HAP-1 (cell line): ENCODE data around the gene ANTXR1.

Experiments
- DNase-seq, 2 experiments: peaks; one replicate each; pipeline ENCODE4 v3.0.0-alpha.2; 2016 to 2020; ENCODE audit warnings: low spot score in 2 of 2
- H3K27me3 ChIP-seq: fragments of 250-450 bp; sonication (Bioruptor Pico); 2 replicates; pipeline ENCODE4 v1.5.1; 2020; ENCODE audit warnings: low read depth, mild to moderate bottlenecking, moderate library complexity
- H3K36me3 ChIP-seq: fragments of 250-450 bp; sonication (Bioruptor Pico); replicated peaks from 2 replicates; pipeline ENCODE4 v1.5.1; 2020; ENCODE audit warnings: mild to moderate bottlenecking
- H3K4me1 ChIP-seq: fragments of 250-450 bp; sonication (Bioruptor Pico); 2 replicates; pipeline ENCODE4 v1.5.1; 2020; ENCODE audit warnings: mild to moderate bottlenecking
- H3K4me3 ChIP-seq: fragments of 250-450 bp; sonication (Bioruptor Pico); 2 replicates; pipeline ENCODE4 v1.5.1; 2020; ENCODE audit warnings: mild to moderate bottlenecking, moderate library complexity
- H3K9me3 ChIP-seq: fragments of 250-450 bp; sonication (Bioruptor Pico); 2 replicates; pipeline ENCODE4 v1.5.1; 2020; ENCODE audit warnings: mild to moderate bottlenecking, moderate library complexity
- in situ Hi-C: fragments of 300-500 bp; cut with MboI; formaldehyde crosslinking; loops from 3 replicates; pipeline ENCODE4 v1.14.3; 2020; ENCODE audit warnings: low sequenced_read_pairs, inconsistent platforms, mixed read lengths

ANTXR1 gene

GRCh38 chr2:69013142-69013839, at the start of gene ANTXR1:
TSS of gene ANTXR1 (plus strand) at chr2:69013179. CDS start at chr2:69013500, 321 bp downstream.
- in situ Hi-C loops: loop anchor here (5.0 kb wide), 1 partner anchor 294 kb away; no protein-coding TSS in a partner anchor
- Histone ChIP-seq H3K4me3 (peak within 1 kb of the TSS; percentile 92), H3K4me1 (peaks cover 3% of the 10 kb centered on the region; the same call in 1 of the 2 replicates), H3K9me3 (no peaks in the 10 kb centered on the region), H3K27me3 (peaks cover 17% of the 10 kb centered on the region), H3K36me3 (no peaks in the 10 kb centered on the region; the same call in 1 of the 2 replicates)
- DNase-seq: peak; percentile 82 to 86

GRCh38 chr2:68964282-68964681, 48.7 kb upstream of the ANTXR1 start:
- no peaks in the 10 kb centered on the region for H3K4me1 ChIP-seq
- DNase-seq: no peak
- in situ Hi-C loops: no loop called here
- H3K27me3 ChIP-seq: 0 out of 2 replicates have a peak, but pooled peaks cover 2% of the 10 kb centered on the region
- no peaks in the 10 kb centered on the region for H3K36me3 ChIP-seq
- no peaks in the 10 kb centered on the region for H3K9me3 ChIP-seq
- no peak overlapping the region for H3K4me3 ChIP-seq

GRCh38 chr2:68968221-68968620, 44.8 kb upstream of the ANTXR1 start:
- Histone ChIP-seq H3K27me3 (0 out of 2 replicates have a peak, but pooled peaks cover 2% of the 10 kb centered on the region), H3K36me3 (no peaks in the 10 kb centered on the region), H3K4me3 (no peak overlapping the region), H3K4me1 (no peaks in the 10 kb centered on the region), H3K9me3 (no peaks in the 10 kb centered on the region)
- no peak for DNase-seq
- in situ Hi-C loops: no loop called here

GRCh38 chr2:68969736-68970490, 43.1 kb upstream of the ANTXR1 start:
- H3K36me3 ChIP-seq: no peaks in the 10 kb centered on the region
- H3K9me3 ChIP-seq: no peaks in the 10 kb centered on the region
- no peak overlapping the region for H3K4me3 ChIP-seq
- DNase-seq: no peak
- H3K27me3 ChIP-seq: 0 out of 2 replicates have a peak, but pooled peaks cover 2% of the 10 kb centered on the region
- in situ Hi-C loops: no loop called here
- H3K4me1 ChIP-seq: no peaks in the 10 kb centered on the region

GRCh38 chr2:68970566-68971265, 42.3 kb upstream of the ANTXR1 start:
- H3K36me3 ChIP-seq: no peaks in the 10 kb centered on the region
- H3K4me3 ChIP-seq: no peak overlapping the region
- in situ Hi-C loops: no loop called here
- no peak for DNase-seq
- no peaks in the 10 kb centered on the region for H3K4me1 ChIP-seq
- no peaks in the 10 kb centered on the region for H3K9me3 ChIP-seq
- H3K27me3 ChIP-seq: 0 out of 2 replicates have a peak, but pooled peaks cover 2% of the 10 kb centered on the region

GRCh38 chr2:68971591-68972231, 41.3 kb upstream of the ANTXR1 start:
- Histone ChIP-seq H3K36me3 (no peaks in the 10 kb centered on the region), H3K4me3 (no peak overlapping the region), H3K27me3 (0 out of 2 replicates have a peak, but pooled peaks cover under 1% of the 10 kb centered on the region), H3K4me1 (no peaks in the 10 kb centered on the region), H3K9me3 (no peaks in the 10 kb centered on the region)
- no peak for DNase-seq
- in situ Hi-C loops: no loop called here

- in situ Hi-C loops: no loop called here
- no peak for DNase-seq
- Histone ChIP-seq H3K9me3 (no peaks in the 10 kb centered on the region), H3K4me3 (no peak within 1 kb of the TSS), H3K36me3 (no peaks in the 10 kb centered on the region), H3K27me3 (no peaks in the 10 kb centered on the region), H3K4me1 (peaks cover 4% of the 10 kb centered on the region; the same call in 1 of the 2 replicates)
These were observed 38.7 kb upstream of the ANTXR1 start, which contains the start of gene GKN1 for GRCh38 chr2:68974251-68974650. TSS of gene GKN1 (plus strand) at chr2:68974636. CDS start at chr2:68974678, 42 bp downstream.

GRCh38 chr2:68974946-68975665, 37.9 kb upstream of the ANTXR1 start:
- no peak overlapping the region for H3K4me3 ChIP-seq
- in situ Hi-C loops: no loop called here
- peaks cover 4% of the 10 kb centered on the region; the same call in 1 of the 2 replicates for H3K4me1 ChIP-seq
- DNase-seq: no peak
- no peaks in the 10 kb centered on the region for H3K9me3 ChIP-seq
- no peaks in the 10 kb centered on the region for H3K36me3 ChIP-seq
- no peaks in the 10 kb centered on the region for H3K27me3 ChIP-seq

GRCh38 chr2:68975844-68976243, 37.1 kb upstream of the ANTXR1 start:
- H3K4me1 ChIP-seq: peaks cover 4% of the 10 kb centered on the region; the same call in 1 of the 2 replicates
- H3K4me3 ChIP-seq: no peak overlapping the region
- H3K9me3 ChIP-seq: no peaks in the 10 kb centered on the region
- no peaks in the 10 kb centered on the region for H3K36me3 ChIP-seq
- H3K27me3 ChIP-seq: no peaks in the 10 kb centered on the region
- in situ Hi-C loops: no loop called here
- DNase-seq: no peak

GRCh38 chr2:68977453-68977852, 35.5 kb upstream of the ANTXR1 start:
- H3K4me1 ChIP-seq: peaks cover 4% of the 10 kb centered on the region; the same call in 1 of the 2 replicates
- no peaks in the 10 kb centered on the region for H3K27me3 ChIP-seq
- in situ Hi-C loops: no loop called here
- H3K36me3 ChIP-seq: no peaks in the 10 kb centered on the region
- peak; percentile 11 to 17 for DNase-seq
- no peaks in the 10 kb centered on the region for H3K9me3 ChIP-seq
- no peak overlapping the region for H3K4me3 ChIP-seq

GRCh38 chr2:68978098-68978497, 34.9 kb upstream of the ANTXR1 start:
- Histone ChIP-seq H3K4me1 (peaks cover 4% of the 10 kb centered on the region; the same call in 1 of the 2 replicates), H3K27me3 (no peaks in the 10 kb centered on the region), H3K4me3 (no peak overlapping the region), H3K9me3 (no peaks in the 10 kb centered on the region), H3K36me3 (no peaks in the 10 kb centered on the region)
- no peak for DNase-seq
- in situ Hi-C loops: no loop called here

- Histone ChIP-seq H3K27me3 (no peaks in the 10 kb centered on the region), H3K36me3 (no peaks in the 10 kb centered on the region), H3K4me1 (peaks cover 4% of the 10 kb centered on the region; the same call in 1 of the 2 replicates), H3K4me3 (no peak overlapping the region), H3K9me3 (no peaks in the 10 kb centered on the region)
- in situ Hi-C loops: no loop called here
- no peak for DNase-seq
These were observed 32.0 kb upstream of the ANTXR1 start for GRCh38 chr2:68980956-68981355.
